DOHH2 (cell line): ENCODE data around the gene RECQL5.

ENCODE experiments used
- EZH2phosphoT487 ChIP-seq: fragments of 200-600 bp; sonication (generic); IDR thresholded peaks from 2 replicates; pipeline ENCODE4 v1.6.1; 2017; ENCODE audit warnings: borderline replicate concordance, mild to moderate bottlenecking, antibody characterized with exemption, low read length, moderate library complexity, mixed read lengths
- TF ChIP-seq, protein P1 (sequence below): fragments of 200-600 bp; sonication (generic); IDR thresholded peaks from one replicate; pipeline ENCODE4 v1.5.1; 2014; ENCODE audit warnings: antibody characterized with exemption, mild to moderate bottlenecking, low read depth, low read length; ENCODE audit not compliant: poor library complexity, severe bottlenecking

DNA sequence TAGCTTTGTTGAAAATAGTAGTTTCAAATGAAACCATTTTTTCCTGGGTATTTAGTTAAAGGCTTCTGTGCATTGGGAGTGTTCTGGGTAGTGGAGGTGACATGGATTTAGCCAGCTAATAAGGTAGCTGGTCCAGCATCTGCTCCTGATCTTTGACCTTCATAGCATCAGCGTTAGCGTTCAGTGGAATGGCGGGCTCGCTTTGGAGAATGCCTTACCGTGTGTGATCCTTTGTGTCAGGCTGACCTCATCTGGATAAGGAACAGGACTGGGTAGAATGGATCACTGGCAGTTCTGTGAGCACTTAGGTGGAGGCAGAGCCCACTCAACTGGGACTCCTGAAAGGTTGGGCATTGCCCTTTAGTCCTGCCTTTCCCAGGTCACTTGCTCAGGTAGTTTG, 3.9 kb upstream of the RECQL5 start:
- TF ChIP-seq, protein P1, sequence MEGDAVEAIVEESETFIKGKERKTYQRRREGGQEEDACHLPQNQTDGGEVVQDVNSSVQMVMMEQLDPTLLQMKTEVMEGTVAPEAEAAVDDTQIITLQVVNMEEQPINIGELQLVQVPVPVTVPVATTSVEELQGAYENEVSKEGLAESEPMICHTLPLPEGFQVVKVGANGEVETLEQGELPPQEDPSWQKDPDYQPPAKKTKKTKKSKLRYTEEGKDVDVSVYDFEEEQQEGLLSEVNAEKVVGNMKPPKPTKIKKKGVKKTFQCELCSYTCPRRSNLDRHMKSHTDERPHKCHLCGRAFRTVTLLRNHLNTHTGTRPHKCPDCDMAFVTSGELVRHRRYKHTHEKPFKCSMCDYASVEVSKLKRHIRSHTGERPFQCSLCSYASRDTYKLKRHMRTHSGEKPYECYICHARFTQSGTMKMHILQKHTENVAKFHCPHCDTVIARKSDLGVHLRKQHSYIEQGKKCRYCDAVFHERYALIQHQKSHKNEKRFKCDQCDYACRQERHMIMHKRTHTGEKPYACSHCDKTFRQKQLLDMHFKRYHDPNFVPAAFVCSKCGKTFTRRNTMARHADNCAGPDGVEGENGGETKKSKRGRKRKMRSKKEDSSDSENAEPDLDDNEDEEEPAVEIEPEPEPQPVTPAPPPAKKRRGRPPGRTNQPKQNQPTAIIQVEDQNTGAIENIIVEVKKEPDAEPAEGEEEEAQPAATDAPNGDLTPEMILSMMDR, result no peak
- no peak for TF ChIP-seq EZH2phosphoT487
